Activated CD4-positive, alpha-beta T cell treated with anti-CD3 and anti-CD28 coated beads for 24 hours (primary cell): Measurements from ENCODE around the gene ZNF219.
"Not testable (repeated sequence)": the region's sequence is repeated elsewhere in the genome, so short reads cannot be mapped to it uniquely, and the experiment has no call there.

Experiments used
- DNase-seq, 2 donors: peaks; one replicate each; pipeline ENCODE4 v3.0.0-alpha.2; 2020; ENCODE audit warnings: low read depth in 2 of 2

ZNF219 gene

GRCh38 chr14:21043974-21044618 lies 54.4 kb downstream of the ZNF219 start:
- no peak for DNase-seq

GRCh38 chr14:21043387-21043973 lies 55.0 kb downstream of the ZNF219 start:
- no peak for DNase-seq

GRCh38 chr14:21042918-21043317 lies 55.5 kb downstream of the ZNF219 start:
- DNase-seq = no peak

- DNase-seq = no peak
Observed at GRCh38 chr14:21041676-21042433, 56.6 kb downstream of the ZNF219 start, which contains the start of gene RNASE7. Gene RNASE7, plus strand, starts transcription at chr14:21042362. Its CDS starts 631 bp downstream, at chr14:21042993.

GRCh38 chr14:21040941-21041340 lies 57.5 kb downstream of the ZNF219 start:
- DNase-seq = not testable (repeated sequence)

GRCh38 chr14:21040370-21040925 lies 58.0 kb downstream of the ZNF219 start:
- DNase-seq = no peak
